ENCODE results near the gene ARHGDIB. TPM values are rescaled to one million over a fixed set of nuclear protein-coding genes. Genes with fewer than 3 reads are reported as not detected.

ARHGDIB gene
- total and polyA plus RNA-seq, 2 of the 13 experiments (the other 11 are each of a cell fraction or from before 2014, with no cell fraction given) = 0.11 to 0.87 TPM

- no peak overlapping the region for H3K9ac ChIP-seq (ENCODE audit: insufficient read depth, low read depth, low read length)
- no TSS peak for BruUV-seq (replicated peaks)
- H3K79me2 ChIP-seq (ENCODE audit: insufficient read depth, low read length) = no peaks in the 10 kb centered on the region
- H3K9me3 ChIP-seq (ENCODE audit: low read length) = no peaks in the 10 kb centered on the region
- no peaks in the 10 kb centered on the region for H3K27me3 ChIP-seq (ENCODE audit: control insufficient read depth in 1 of 2, insufficient read depth in 2 of 2, low read length in 2 of 2)
- no peaks in the 10 kb centered on the region for H3K36me3 ChIP-seq (replicated peaks in 1 of 2; ENCODE audit: control insufficient read depth in 1 of 2, insufficient read depth in 2 of 2, low read length in 2 of 2)
- H3K27ac ChIP-seq (ENCODE audit: extremely low read length, insufficient read depth, low read length) = no peak overlapping the region
- no peak overlapping the region for H3K4me2 ChIP-seq (ENCODE audit: low read depth, low read length)
- in situ Hi-C loops (cut with HindIII; ENCODE audit: extremely low pct_ligation_motif_present, low pct_unique_long_range_greater_than_20kb) (no loop called here), intact Hi-C loops (cut with micrococcal nuclease; ENCODE audit: unreplicated experiment) (no loop called here)
- no peak for ATAC-seq
- TF ChIP-seq HINFP (CRISPR knock-in tag; IDR thresholded peaks at IDR 0.05; ENCODE audit: low read depth) = no peak
- H3K4me3 ChIP-seq (replicated peaks in 1 of 3; ENCODE audit: insufficient read depth in 1 of 3, low read depth in 2 of 3, low read length in 3 of 3) = no peak overlapping the region
- H4K20me1 ChIP-seq (ENCODE audit: insufficient read depth, low read length) = no peaks in the 10 kb centered on the region
- DNase-seq (ENCODE audit: low spot score) = no peak
- no peak for FAIRE-seq
- CTCF ChIA-PET (ENCODE audit: low intra/inter-chr PET ratio, low total read pairs) = no interaction called here
- H2AFZ ChIP-seq (ENCODE audit: low read length) = no peak overlapping the region
- 13% methylated on average over 3 of the region's 3 CpGs for WGBS (ENCODE audit: low lambda C conversion rate)
- H3K4me1 ChIP-seq (ENCODE audit: insufficient read depth, low read length) = no peaks in the 10 kb centered on the region
- POLR2A ChIA-PET = no interaction called here
Observed at GRCh38 chr12:14974633-14975032, 13.2 kb upstream of the ARHGDIB start.

DNA sequence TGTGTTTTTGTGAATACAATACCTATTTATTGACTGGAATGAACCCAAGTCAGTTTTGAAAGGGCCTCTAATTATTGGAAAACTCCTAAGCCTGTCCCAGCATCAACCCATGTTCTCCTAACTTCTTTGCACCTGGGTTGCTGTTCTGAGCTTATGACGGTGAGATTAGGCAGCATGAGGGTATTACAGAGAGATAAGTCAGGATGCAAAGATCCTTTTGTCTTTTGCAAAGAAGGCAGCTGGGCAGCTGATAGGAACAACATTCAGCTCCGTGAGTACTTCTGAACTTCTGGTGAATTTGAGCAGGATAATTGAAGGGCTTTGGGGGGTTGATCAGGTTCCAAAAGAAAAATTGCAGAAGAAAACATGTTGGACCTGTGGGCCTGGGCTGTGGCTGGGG is 11.4 kb upstream of the ARHGDIB start, which contains the start of gene PDE6H:
Gene PDE6H, plus strand, starts transcription at position 227 of the 400 bp plus-strand sequence. CDS start 4,971 bp downstream, outside the sequence.
- ChIA-PET POLR2A (no interaction called here), CTCF (ENCODE audit: low intra/inter-chr PET ratio, low total read pairs) (no interaction called here)
- H3K4me3 ChIP-seq (replicated peaks in 1 of 3; ENCODE audit: insufficient read depth in 1 of 3, low read depth in 2 of 3, low read length in 3 of 3) = no peak within 1 kb of the TSS
- TF ChIP-seq HMGXB3 (CRISPR knock-in tag; IDR thresholded peaks at IDR 0.05; ENCODE audit: borderline replicate concordance) (no peak), ZSCAN30 (CRISPR knock-in tag; IDR thresholded peaks at IDR 0.05) (no peak)
- no peaks in the 10 kb centered on the region for H3K9me3 ChIP-seq (ENCODE audit: low read length)
- H3K36me3 ChIP-seq (replicated peaks in 1 of 2; ENCODE audit: control insufficient read depth in 1 of 2, insufficient read depth in 2 of 2, low read length in 2 of 2) = no peaks in the 10 kb centered on the region
- no peak within 1 kb of the TSS for H3K4me2 ChIP-seq (ENCODE audit: low read depth, low read length)
- FAIRE-seq = no peak
- no peak for ATAC-seq
- no peaks in the 10 kb centered on the region for H4K20me1 ChIP-seq (ENCODE audit: insufficient read depth, low read length)
- WGBS (ENCODE audit: low lambda C conversion rate) = 27% methylated on average over 2 of the region's 2 CpGs
- intact Hi-C loops (cut with micrococcal nuclease; ENCODE audit: unreplicated experiment) (no loop called here), in situ Hi-C loops (cut with HindIII; ENCODE audit: extremely low pct_ligation_motif_present, low pct_unique_long_range_greater_than_20kb) (no loop called here)
- no peak within 1 kb of the TSS for H3K9ac ChIP-seq (ENCODE audit: insufficient read depth, low read depth, low read length)
- no peaks in the 10 kb centered on the region for H3K4me1 ChIP-seq (ENCODE audit: insufficient read depth, low read length)
- no peak within 1 kb of the TSS for H3K27ac ChIP-seq (ENCODE audit: extremely low read length, insufficient read depth, low read length)
- no peak within 1 kb of the TSS for H2AFZ ChIP-seq (ENCODE audit: low read length)
- DNase-seq (ENCODE audit: low spot score) = no peak
- no peaks in the 10 kb centered on the region for H3K27me3 ChIP-seq (ENCODE audit: control insufficient read depth in 1 of 2, insufficient read depth in 2 of 2, low read length in 2 of 2)
- BruUV-seq (replicated peaks) = no TSS peak
- H3K79me2 ChIP-seq (ENCODE audit: insufficient read depth, low read length) = no peaks in the 10 kb centered on the region

All from HepG2 (cell line).